Measurements from ENCODE around the gene ZCCHC7. TPM values are rescaled to one million over a fixed set of nuclear protein-coding genes. Genes with fewer than 3 reads are reported as not detected.

The ZCCHC7 gene
- total RNA-seq, 2 donors from 2014 or later, result 19.8 to 27.3 TPM

DNA sequence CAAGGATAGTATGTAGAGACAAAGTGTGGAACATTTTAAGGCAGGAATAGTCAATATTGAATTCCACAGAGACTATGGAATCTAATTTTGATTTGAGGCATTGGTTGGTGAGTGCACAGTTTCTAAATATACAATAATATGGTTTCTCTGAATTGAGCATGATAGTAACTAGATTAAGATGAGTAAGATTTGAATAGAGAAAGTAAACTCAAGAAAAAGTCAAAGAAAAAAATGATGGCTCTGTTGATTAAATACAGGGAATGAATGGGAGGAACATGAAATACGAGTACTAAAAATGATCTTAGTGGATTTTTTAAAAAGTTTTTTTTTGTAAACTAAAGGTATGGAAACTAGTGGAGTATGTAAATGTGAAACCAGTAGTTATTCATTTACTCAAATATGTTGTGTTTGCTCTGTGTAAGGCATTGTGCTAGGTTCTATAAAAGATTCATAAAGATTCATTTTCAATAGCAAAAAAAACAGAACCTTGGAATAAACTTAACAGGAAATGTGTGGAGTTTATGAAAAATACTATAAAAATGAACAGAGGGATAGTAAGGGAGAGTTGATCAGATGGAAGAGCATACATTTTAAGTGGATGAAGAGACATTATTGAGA lies 101.2 kb downstream of the ZCCHC7 start:
- no peaks in the 10 kb centered on the region for H3K27me3 Mint-ChIP-seq
- peaks cover 13% of the 10 kb centered on the region for H3K4me1 Mint-ChIP-seq
- H3K9me3 Mint-ChIP-seq, result no peaks in the 10 kb centered on the region
- peak overlapping the region; percentile 12 for H3K27ac Mint-ChIP-seq
- no peaks in the 10 kb centered on the region for H3K36me3 Mint-ChIP-seq (ENCODE audit: low read depth)
- no peak overlapping the region for H3K4me3 Mint-ChIP-seq
- ATAC-seq (replicated peaks), result peak; percentile 71

DNA sequence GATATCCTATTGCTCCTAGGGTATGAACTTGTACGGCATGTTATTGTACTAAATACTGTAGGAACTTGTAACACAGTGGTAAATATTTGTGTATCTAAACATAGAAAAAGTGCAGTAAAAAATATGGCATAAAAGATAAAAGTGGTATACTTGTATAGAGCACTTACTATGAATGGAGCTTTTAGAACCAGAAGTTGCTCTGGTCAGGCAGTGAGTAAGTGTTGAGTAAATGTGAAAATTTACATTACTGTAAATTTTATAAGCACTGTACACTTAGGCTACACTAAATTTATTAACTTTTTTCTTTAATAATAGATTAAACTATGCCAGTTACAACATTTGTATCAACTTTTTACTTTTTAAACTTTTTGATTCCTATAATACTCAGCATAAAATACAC lies 109.1 kb downstream of the ZCCHC7 start:
- no peak overlapping the region for H3K27ac Mint-ChIP-seq
- H3K9me3 Mint-ChIP-seq, result no peaks in the 10 kb centered on the region
- H3K4me1 Mint-ChIP-seq, result peaks cover 3% of the 10 kb centered on the region
- peaks cover 5% of the 10 kb centered on the region for H3K36me3 Mint-ChIP-seq (ENCODE audit: low read depth)
- H3K27me3 Mint-ChIP-seq, result no peaks in the 10 kb centered on the region
- H3K4me3 Mint-ChIP-seq, result no peak overlapping the region
- ATAC-seq (replicated peaks), result no peak

DNA sequence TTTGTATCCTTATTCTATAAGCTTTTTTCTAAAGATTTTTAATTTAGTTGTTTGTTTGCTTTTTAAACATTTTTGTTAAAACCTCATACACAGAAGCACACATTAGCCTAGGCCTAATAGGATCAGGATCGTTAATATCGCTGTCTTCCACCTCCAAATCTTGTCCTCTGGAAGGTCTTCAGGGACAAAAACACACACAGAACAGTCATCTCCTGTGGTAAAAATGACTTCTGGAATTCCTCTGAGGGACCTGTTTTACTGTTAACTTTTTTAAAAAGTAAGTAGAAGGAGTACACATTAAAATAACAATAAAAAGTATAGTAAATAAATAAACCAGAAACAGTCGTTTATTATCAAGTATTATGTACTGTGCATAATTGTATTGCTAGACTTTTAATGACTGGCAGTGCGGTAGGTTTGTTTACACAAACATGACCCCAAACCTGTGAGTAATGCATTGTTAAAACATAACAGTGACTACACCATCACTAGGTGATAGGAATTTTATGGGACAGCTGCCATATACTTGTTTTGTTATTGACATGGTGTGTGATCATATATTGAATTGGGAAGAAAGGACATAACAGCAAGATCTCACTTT lies 109.6 kb downstream of the ZCCHC7 start:
- H3K27ac Mint-ChIP-seq, result no peak overlapping the region
- ATAC-seq (replicated peaks), result no peak
- H3K4me1 Mint-ChIP-seq, result peaks cover 3% of the 10 kb centered on the region
- H3K36me3 Mint-ChIP-seq (ENCODE audit: low read depth), result peaks cover 5% of the 10 kb centered on the region
- H3K4me3 Mint-ChIP-seq, result no peak overlapping the region
- H3K9me3 Mint-ChIP-seq, result no peaks in the 10 kb centered on the region
- H3K27me3 Mint-ChIP-seq, result no peaks in the 10 kb centered on the region

DNA sequence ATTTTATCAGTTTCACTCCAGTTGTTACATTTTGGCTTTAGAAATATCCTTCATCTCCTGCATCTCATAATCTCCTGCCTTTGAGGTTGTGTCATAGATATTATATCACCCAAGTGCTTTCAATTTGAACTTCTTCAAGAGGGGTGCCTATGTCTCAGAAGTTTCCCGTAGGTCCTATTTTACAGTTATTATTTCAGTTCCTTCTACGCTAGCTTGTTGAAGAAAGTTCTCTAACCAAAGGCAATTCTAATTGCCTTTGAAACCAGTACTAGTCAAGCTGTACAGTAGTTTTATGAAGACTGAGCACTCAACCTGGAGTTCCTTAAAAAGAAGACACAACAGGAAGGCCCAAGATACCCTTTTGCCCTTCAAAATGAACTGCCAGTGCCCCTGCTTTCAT lies 116.4 kb downstream of the ZCCHC7 start:
- Mint-ChIP-seq H3K27ac (no peak overlapping the region), H3K4me1 (peaks cover 3% of the 10 kb centered on the region), H3K27me3 (no peaks in the 10 kb centered on the region), H3K4me3 (no peak overlapping the region), H3K36me3 (ENCODE audit: low read depth) (peaks cover 18% of the 10 kb centered on the region), H3K9me3 (no peaks in the 10 kb centered on the region)
- ATAC-seq (replicated peaks), result no peak

DNA sequence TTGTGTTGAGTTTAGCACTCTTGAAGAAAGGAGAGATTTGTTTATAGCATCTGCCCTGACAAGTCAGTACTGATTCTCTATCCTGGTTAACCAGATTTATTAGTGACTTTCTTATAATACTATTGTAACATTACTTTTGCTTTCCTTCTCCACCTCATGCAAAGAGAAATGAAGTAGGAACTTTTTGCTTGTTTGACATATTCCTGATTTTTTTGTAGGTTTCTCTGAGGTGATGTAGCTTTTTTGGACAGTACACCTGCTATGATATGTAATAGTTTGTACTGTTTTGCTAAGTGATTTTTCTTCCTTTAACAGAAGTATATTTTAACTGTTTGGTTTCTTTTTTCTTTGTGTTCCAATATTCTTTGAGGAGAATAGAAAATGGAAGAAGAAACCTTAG lies 117.7 kb downstream of the ZCCHC7 start:
- Mint-ChIP-seq H3K4me1 (peaks cover 3% of the 10 kb centered on the region), H3K36me3 (ENCODE audit: low read depth) (peaks cover 18% of the 10 kb centered on the region), H3K4me3 (no peak overlapping the region), H3K27me3 (no peaks in the 10 kb centered on the region), H3K27ac (no peak overlapping the region), H3K9me3 (no peaks in the 10 kb centered on the region)
- ATAC-seq (replicated peaks), result no peak

DNA sequence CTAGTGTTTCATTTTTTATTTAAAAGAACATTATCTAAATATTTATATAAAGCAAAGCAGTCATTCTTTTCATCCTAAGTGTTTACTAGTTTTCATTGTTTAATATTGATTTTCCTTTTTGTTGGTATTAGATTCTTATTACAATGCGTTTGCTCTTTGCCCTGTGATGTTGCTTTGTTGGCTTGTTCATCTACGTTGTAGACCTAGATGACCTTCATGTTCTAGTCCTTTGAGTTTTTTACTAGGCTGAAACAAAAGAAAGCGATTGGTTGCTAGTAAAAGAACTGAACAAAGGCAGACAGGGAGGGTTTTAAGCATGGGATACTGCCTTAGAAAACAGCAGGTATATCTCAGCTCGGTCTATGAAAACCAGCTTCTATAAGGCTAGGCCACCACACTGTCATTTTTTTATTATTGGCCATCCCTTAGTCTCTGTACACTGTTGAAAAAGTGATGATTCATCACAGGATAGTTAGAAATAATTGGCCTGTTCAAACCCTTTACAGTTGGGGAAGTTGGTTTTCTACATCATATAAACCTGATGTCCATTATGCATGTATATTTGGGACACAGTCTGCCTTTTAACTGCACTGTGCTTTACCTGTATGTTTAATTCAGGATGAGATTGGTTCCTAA lies 119.0 kb downstream of the ZCCHC7 start:
- H3K36me3 Mint-ChIP-seq (ENCODE audit: low read depth), result peaks cover 13% of the 10 kb centered on the region

DNA sequence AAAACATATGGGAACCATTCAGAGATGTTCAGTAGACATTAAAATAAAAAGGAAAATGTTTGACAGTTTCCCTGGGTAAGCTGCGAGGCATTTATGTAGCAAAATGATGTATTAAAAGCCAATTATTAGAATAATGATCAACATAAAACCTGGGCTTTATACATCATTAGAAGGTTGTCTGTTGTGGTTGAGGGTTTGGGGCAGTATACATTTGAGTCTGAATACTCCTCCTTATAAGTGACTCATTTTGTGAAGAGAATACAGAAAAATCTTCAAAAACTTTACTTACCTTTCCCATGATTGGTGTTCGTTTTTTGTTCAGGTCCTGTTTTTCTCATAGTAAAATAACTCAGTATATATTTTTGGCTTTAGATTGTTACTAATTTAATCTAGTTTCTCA lies 119.5 kb downstream of the ZCCHC7 start:
- Mint-ChIP-seq H3K4me3 (no peak overlapping the region), H3K36me3 (ENCODE audit: low read depth) (peaks cover 13% of the 10 kb centered on the region), H3K27ac (no peak overlapping the region), H3K9me3 (no peaks in the 10 kb centered on the region), H3K27me3 (no peaks in the 10 kb centered on the region), H3K4me1 (no peaks in the 10 kb centered on the region)
- no peak for ATAC-seq (replicated peaks)

More for the DNA sequence above, 119.0 kb downstream of the ZCCHC7 start:
- no peak for ATAC-seq (replicated peaks)
- no peak overlapping the region for H3K27ac Mint-ChIP-seq
- H3K27me3 Mint-ChIP-seq, result no peaks in the 10 kb centered on the region
- no peak overlapping the region for H3K4me3 Mint-ChIP-seq
- H3K4me1 Mint-ChIP-seq, result no peaks in the 10 kb centered on the region
- H3K9me3 Mint-ChIP-seq, result no peaks in the 10 kb centered on the region

DNA sequence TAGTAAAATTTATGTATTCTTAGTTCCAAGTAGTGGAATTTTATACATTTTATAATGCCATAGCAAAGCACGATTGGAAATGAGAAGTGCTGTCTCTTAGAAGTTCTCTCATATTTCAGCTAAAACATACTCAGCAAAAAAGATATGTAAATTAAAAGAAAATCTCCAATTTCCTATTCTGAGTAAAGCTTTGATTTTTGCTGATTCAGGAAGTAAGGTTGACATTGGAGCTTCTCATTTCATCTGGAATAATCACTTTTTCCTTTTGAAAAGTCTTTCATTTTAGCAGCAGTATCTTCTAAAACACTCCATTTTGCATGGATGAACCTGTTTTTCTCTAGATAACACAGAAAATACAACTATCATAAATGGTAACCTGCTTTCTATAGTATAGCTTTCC lies 121.0 kb downstream of the ZCCHC7 start:
- no peaks in the 10 kb centered on the region for H3K27me3 Mint-ChIP-seq
- no peak overlapping the region for H3K27ac Mint-ChIP-seq
- H3K4me1 Mint-ChIP-seq, result no peaks in the 10 kb centered on the region
- H3K36me3 Mint-ChIP-seq (ENCODE audit: low read depth), result peaks cover 13% of the 10 kb centered on the region
- no peaks in the 10 kb centered on the region for H3K9me3 Mint-ChIP-seq
- no peak overlapping the region for H3K4me3 Mint-ChIP-seq
- no peak for ATAC-seq (replicated peaks)

DNA sequence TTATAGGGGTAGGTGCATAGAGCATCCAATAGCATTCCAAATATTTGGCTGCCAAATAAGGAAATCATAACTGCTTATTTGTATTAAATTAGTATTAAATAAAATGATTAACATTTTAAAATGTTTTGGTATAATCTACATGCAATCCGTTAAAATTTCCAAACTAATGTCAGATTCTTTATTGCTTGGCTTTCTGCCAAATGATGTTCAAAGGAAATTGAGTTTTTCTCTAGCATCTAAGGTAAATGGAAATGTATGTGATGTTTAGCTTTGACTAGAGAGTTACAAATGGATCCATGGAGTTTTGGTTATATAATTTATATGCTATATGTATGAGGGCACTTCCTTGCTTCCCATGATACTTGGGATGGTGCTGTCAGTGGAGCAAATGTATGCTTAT lies 121.7 kb downstream of the ZCCHC7 start:
- no peaks in the 10 kb centered on the region for H3K27me3 Mint-ChIP-seq
- H3K27ac Mint-ChIP-seq, result no peak overlapping the region
- no peaks in the 10 kb centered on the region for H3K9me3 Mint-ChIP-seq
- no peak for ATAC-seq (replicated peaks)
- H3K4me3 Mint-ChIP-seq, result no peak overlapping the region
- H3K4me1 Mint-ChIP-seq, result no peaks in the 10 kb centered on the region
- H3K36me3 Mint-ChIP-seq (ENCODE audit: low read depth), result peaks cover 5% of the 10 kb centered on the region

DNA sequence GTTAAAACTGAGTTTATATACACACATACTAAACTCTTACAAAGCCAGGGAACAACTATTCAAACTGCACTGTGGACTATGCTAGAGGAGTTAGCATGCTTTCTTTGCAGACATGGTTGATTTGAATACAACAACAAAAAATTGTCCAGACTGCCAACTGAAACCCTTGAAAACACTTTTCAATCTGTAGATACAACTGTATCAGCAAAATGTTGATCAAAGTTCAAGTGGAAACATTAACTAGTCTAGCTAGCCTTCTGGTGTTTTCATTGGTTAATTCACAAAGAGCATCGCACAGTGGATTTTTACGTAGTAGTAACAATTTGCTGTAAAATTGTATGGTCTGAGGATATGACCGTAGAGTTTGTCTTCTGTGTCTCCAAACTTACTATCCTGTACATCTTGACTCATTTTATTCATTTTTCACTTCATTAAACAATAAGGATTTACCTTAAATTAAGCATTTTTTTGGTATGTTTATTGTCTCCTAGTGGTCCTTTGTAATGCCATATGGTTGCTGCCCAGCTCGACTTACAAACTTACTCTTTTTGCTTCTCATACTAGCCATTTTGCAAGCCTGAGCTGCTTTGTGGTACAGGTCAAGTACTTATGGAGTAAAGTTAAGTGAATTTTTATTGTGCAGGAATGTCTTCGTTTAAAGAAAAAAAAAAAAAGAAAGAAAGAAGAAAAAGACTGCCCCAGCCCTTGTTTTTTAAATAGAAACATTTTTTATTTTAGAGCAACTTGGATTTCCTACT lies 123.4 kb downstream of the ZCCHC7 start:
- Mint-ChIP-seq H3K27ac (no peak overlapping the region), H3K9me3 (no peaks in the 10 kb centered on the region), H3K36me3 (ENCODE audit: low read depth) (no peaks in the 10 kb centered on the region), H3K4me1 (no peaks in the 10 kb centered on the region), H3K4me3 (no peak overlapping the region), H3K27me3 (no peaks in the 10 kb centered on the region)
- ATAC-seq (replicated peaks), result no peak

DNA sequence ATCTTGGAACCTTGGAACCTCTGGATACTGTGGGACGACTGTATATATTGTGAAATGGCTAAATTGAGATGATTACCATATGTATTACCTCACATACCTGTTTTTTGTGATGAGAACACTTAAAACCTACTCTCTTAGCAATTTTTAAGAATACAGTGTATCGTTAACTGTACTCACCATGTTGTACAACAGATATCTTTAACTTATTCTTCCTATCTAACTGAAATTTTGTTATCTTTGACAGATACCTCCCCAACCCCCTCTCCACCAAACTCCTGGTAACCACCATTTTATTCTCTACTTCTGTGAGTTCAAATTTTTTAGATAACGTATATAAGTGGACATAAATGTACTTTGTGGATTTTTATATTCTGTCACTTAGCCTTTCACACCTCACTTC lies 126.5 kb downstream of the ZCCHC7 start:
- no peak for ATAC-seq (replicated peaks)
- H3K36me3 Mint-ChIP-seq (ENCODE audit: low read depth), result peaks cover 18% of the 10 kb centered on the region
- no peak overlapping the region for H3K27ac Mint-ChIP-seq
- no peaks in the 10 kb centered on the region for H3K27me3 Mint-ChIP-seq
- no peaks in the 10 kb centered on the region for H3K4me1 Mint-ChIP-seq
- no peak overlapping the region for H3K4me3 Mint-ChIP-seq
- H3K9me3 Mint-ChIP-seq, result no peaks in the 10 kb centered on the region

DNA sequence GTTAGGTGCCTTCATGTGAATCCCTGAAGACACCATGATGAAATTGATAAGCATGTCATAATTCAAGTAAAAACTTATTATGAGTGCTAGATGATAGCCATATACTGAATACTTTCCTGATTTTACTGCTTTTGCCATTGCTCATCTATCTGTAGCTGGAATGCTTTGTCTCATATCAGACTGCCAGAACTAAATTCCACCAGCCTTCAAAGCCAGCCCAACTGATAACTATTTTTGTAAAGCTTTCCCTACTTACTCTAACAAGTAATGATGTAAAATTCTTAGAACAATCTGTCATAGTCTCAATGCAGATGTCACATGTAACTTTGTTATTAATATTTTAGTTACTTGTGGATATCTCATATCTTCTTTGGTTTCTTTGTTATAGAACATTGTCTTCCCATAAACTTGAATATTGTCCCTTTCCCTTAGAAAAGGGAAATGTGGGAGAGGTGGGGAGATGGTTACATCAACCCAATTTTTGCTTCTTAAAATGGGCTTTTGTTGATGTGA lies 128.3 kb downstream of the ZCCHC7 start:
- no peaks in the 10 kb centered on the region for H3K9me3 Mint-ChIP-seq

DNA sequence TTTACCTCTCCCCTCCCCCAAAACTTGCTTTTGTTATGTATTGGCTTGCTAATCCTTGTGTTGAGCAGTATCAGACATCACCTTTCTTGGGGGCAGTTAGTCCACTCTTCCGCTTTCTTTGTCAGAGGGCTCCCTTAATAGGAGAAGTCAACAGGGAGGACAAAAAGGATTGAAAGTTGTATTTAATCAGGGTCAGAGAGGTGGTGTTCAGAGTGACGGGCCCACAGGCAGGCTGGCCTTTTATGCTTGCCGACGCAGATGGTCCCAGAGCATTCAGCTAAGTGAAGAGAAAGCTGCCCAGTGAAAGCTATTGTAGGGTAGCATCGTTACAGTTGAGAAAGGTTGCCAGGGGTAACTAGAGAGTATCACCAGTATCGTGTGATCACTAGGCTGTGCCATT lies 131.1 kb downstream of the ZCCHC7 start:
- H3K4me3 Mint-ChIP-seq, result no peak overlapping the region
- peaks cover 3% of the 10 kb centered on the region for H3K9me3 Mint-ChIP-seq
- peaks cover 39% of the 10 kb centered on the region for H3K36me3 Mint-ChIP-seq (ENCODE audit: low read depth)
- H3K4me1 Mint-ChIP-seq, result peaks cover 4% of the 10 kb centered on the region
- ATAC-seq (replicated peaks), result no peak
- H3K27me3 Mint-ChIP-seq, result no peaks in the 10 kb centered on the region
- H3K27ac Mint-ChIP-seq, result no peak overlapping the region

More for the DNA sequence above, 128.3 kb downstream of the ZCCHC7 start:
- no peak overlapping the region for H3K4me3 Mint-ChIP-seq
- no peak overlapping the region for H3K27ac Mint-ChIP-seq
- H3K27me3 Mint-ChIP-seq, result no peaks in the 10 kb centered on the region
- ATAC-seq (replicated peaks), result no peak
- no peaks in the 10 kb centered on the region for H3K4me1 Mint-ChIP-seq
- H3K36me3 Mint-ChIP-seq (ENCODE audit: low read depth), result peaks cover 34% of the 10 kb centered on the region

DNA sequence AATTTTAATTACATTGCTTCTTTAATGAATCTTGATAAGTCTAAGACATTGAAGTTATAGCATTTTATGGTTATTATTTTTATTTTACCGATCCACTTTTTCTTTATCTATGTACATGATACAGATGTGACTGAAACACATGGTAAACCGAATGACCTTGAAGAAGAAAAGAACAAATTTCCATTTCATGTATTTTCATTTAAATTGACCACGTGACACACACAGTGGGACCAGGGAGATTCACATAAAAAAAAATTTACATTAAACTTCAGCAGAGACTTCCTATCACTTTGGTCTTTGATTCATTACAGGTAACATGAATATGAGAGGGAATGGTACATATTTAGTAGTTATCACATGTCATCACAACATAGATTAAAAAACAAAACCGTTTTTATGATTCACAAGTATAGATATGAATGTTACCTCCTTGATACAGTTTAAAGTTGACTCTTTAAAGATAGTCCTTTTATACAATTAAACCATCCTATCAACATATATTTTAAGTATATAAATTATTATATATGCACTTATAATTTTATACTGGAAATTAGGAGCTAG lies 133.1 kb downstream of the ZCCHC7 start:
- Mint-ChIP-seq H3K27ac (no peak overlapping the region), H3K9me3 (peaks cover 3% of the 10 kb centered on the region), H3K4me3 (no peak overlapping the region), H3K27me3 (no peaks in the 10 kb centered on the region), H3K4me1 (peaks cover 8% of the 10 kb centered on the region), H3K36me3 (ENCODE audit: low read depth) (peaks cover 49% of the 10 kb centered on the region)
- ATAC-seq (replicated peaks), result peak; percentile 57
